Inflammatory macrophage (primary cell): Measurements from ENCODE around the gene PARD6A.

Experiments
- DNase-seq, 2 donors: peaks; one replicate each; pipeline ENCODE4 v3.0.0-alpha.2; 2020 to 2022

The PARD6A gene

GRCh38 chr16:67694611-67695010 is 33.9 kb downstream of the PARD6A start:
- DNase-seq: no peak

GRCh38 chr16:67697422-67698185 is 36.8 kb downstream of the PARD6A start:
- DNase-seq: peak; percentile 57 to 71

GRCh38 chr16:67699265-67699664 is 38.5 kb downstream of the PARD6A start:
- no peak for DNase-seq

- DNase-seq: no peak
These were observed 40.7 kb downstream of the PARD6A start for GRCh38 chr16:67701420-67701819.

GRCh38 chr16:67702130-67702529 is 41.4 kb downstream of the PARD6A start:
- DNase-seq: no peak

GRCh38 chr16:67703626-67704025 is 42.9 kb downstream of the PARD6A start:
- no peak for DNase-seq

GRCh38 chr16:67704110-67704509 is 43.4 kb downstream of the PARD6A start:
- peak in 1 of 2 donors; percentile 27 for DNase-seq

GRCh38 chr16:67707210-67707609 is 46.5 kb downstream of the PARD6A start:
- no peak for DNase-seq

GRCh38 chr16:67707790-67708189 is 47.0 kb downstream of the PARD6A start:
- no peak for DNase-seq

GRCh38 chr16:67708368-67708771 is 47.6 kb downstream of the PARD6A start:
- DNase-seq: no peak

- no peak for DNase-seq
These were observed 48.3 kb downstream of the PARD6A start for GRCh38 chr16:67709050-67709449.

- DNase-seq: no peak
These were observed 49.8 kb downstream of the PARD6A start for GRCh38 chr16:67710607-67711006.
